ENCODE results near the gene NAALADL2.

Gene NAALADL2

GRCh38 chr3:175672119-175672689 lies 813.1 kb downstream of the NAALADL2 start:
- no peak for DNase-seq (ENCODE audit: low read depth)

GRCh38 chr3:175679568-175679967 lies 820.4 kb downstream of the NAALADL2 start:
- DNase-seq (ENCODE audit: low read depth), result no peak

- DNase-seq (ENCODE audit: low read depth), result no peak
These were observed 833.1 kb downstream of the NAALADL2 start for GRCh38 chr3:175692256-175692655.

- DNase-seq (ENCODE audit: low read depth), result no peak
These were observed 836.1 kb downstream of the NAALADL2 start for GRCh38 chr3:175695251-175695650.

DNA sequence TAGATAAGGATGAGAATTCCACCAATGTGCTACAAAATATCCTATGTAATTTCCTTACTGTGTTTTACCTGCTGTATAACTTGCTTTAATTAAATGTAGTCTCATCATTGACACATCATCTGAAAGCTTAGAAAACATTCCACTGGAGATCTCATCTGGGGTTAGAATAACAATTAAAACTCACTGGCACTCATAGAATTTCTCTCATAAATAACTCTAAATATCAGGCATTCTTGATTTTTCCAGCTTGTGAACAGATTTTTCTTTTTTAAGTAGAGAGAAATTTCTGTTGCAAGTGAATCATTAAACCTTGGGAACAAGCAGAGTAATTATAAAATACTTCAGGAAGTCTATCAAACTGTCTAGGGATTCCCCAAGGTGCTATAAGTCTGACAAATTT lies 843.8 kb downstream of the NAALADL2 start:
- DNase-seq (ENCODE audit: low read depth), result no peak

DNA sequence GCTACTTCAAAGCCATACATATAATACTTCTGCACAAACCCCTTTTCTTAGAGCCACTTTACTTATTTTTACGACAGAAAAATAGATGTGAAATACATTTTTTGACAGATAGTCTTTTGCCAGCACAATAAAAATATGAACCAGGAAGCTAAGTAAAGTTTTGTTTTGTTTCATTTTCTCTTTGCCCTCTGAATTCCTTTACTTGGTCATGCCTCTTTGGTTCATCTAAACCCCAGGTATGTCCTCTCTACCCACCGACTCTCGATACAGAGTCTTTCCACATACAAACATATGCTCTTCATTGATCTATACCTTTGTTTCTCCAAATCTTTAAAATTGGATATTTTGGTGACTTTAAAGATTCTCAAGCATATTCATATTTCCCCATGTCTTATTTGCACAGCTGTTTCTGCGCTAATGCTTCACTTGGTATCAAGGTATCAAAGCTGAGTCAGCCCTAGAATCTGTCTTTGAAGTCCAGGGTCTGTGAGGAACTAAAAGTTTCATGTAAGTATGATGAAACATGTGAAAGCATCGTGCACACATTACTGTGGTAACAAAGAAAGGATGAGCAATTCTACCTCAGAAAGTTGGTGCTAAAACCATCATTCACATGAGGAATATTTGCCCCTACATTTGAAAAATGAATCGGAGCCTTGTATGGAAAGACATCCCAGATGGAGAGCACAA lies 845.4 kb downstream of the NAALADL2 start:
- DNase-seq (ENCODE audit: low read depth), result no peak

DNA sequence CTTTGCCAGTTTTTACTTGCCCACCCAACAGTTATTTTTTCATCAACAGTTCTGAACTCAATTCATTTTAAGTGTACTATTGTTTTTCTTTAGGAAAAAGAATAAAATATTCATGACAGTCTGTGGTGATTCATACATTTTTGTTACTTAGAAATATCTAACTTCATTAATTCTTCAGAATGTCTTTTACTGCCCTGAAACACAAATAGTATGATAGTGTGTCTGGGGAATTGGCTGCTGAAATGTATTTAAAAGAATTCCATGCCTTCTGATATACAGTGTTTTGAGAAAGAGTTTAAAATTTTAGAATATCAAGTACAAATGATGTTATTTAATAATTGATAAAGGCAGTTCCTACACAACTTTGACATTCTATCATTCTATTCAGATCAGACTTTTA lies 854.1 kb downstream of the NAALADL2 start:
- DNase-seq (ENCODE audit: low read depth), result no peak

DNA sequence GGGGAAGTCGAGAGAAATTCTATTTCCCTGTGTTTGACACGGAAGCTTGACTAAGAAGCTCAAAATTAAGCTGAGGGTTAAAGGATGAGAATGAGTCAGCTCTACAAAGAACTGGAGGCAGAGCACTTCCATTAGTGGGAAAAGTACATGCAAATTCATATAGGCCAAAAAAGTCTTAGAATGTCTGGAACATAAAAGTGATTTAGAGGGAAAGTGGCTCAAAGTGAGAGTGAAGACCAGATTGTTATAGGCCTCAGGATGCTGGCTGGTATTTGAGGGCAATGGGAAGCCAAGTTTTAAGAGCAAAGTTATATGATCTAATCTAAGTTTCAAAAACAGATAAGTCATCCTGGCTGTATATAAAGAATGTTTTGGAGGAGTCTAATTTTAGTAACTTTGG lies 857.3 kb downstream of the NAALADL2 start:
- no peak for DNase-seq (ENCODE audit: low read depth)

GRCh38 chr3:175726228-175726627 lies 867.1 kb downstream of the NAALADL2 start:
- no peak for DNase-seq (ENCODE audit: low read depth)

- no peak for DNase-seq (ENCODE audit: low read depth)
These were observed 869.4 kb downstream of the NAALADL2 start for GRCh38 chr3:175728566-175728965.

DNA sequence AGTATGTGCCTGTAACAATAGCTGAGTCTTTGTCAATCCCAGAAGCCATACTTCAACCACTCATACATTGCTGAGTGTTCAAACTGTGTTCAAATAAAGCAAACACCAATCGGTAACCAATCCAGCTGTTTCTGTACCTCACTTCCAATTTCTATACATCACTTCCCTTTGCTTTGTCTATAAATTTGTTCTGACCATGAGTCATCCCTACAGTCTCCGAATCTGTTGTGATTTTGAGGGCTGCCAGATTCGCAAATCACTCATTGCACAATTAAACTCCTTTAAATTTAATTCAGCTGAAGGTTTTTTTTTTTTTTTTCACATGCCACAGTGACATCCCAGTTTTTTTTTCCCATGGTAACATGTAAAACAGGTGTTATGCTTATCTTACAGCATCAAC lies 870.3 kb downstream of the NAALADL2 start:
- no peak for DNase-seq (ENCODE audit: low read depth)

DNA sequence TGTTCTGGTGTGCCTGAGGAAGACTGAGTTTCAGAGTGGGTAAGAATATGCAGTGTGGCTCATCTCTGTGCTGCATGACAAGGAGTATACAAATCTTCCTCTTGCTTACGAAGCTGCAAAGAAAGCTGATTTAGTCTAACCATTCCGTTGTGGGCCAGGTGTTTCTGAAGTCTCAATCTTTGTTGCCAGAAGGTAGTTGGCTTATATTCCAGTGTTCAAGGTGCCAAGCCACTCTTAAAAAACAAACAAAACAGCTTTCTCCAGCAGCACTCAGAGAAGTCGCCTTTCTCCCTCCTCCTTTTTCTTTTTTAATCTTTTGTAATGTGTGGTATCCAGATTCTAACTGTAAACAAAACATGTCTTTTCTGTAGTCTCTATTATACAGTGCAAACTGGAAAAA lies 872.4 kb downstream of the NAALADL2 start:
- DNase-seq (ENCODE audit: low read depth), result no peak

- no peak for DNase-seq (ENCODE audit: low read depth)
These were observed 872.9 kb downstream of the NAALADL2 start for GRCh38 chr3:175732017-175732416.

DNA sequence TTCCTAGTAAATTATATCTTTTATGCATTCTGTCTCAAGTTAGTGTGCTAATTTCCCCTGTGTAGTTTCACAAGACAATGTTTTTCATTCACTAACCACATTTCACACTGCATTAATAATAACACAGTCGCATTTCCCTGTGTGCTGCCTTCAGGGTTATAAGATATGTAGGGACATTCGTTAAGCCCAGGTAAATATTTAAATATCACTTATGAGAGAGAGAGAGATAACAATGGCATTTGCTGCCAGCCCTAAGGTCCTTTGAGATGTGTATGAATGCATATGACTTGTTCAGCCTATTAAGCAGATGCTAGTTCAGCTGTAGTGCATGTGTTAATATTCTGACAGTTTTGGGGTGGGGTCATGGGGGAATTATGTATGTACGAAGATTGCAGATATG lies 876.7 kb downstream of the NAALADL2 start:
- no peak for DNase-seq (ENCODE audit: low read depth)

DNA sequence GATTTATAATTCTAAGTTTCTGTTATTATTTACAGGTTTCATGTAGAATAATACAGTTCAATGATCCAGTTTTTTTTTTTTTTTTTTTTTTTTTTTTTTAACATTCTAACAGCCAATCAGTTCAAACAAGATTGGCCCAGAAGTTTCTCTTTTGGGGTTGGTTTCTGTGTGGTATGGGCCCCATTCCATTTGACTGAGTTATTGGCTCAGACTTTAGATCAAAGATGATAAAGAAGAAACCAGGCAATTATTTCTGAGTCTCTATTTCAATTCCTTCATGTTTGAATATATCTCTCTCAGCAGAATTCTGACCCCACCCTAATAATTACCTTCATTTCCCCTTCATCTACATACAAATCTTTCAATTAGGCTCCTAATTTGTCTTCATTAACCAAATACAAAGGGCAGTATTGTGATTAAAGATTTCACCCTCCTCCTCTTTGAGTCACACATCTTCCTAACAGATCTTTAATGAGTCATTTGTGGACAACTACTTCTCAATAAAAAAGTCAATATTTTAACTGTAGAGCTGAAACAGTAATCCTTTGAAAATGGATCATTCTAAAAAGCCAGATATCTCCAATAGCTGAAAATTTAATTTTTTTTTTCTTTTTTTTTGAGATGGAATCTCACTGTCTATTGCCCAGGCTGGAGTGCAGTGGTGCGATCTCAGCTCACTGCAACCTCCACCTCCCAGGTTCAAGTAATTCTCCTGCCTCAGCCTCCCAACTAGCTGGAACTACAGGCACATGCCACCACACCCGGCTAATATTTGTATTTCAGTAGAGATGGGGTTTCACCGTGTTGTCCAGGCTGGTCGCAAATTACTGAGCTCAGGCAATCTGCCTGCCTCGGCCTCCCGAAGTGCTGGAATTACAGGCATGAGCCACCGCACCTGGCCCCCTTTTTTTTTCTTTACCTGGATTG lies 878.8 kb downstream of the NAALADL2 start:
- DNase-seq (ENCODE audit: low read depth), result no peak

DNA sequence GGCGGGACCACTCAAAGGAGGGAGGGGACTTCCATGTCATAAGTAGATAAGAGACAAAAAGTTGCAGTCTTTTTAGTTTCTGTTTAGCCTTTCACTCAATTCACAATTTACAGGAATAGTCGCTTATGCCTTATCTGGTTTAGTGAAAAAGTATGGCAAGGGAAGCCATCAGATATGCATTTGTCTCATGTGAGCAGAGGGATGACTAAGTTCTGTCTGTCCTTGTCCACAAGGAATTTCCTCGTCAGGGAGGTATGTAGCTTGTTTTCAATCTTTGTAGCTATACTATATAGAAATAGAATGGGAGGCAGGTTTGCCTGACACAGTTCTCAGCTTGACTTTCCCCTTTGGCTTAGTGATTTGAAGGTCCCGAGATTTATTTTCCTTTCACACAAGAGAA lies 882.8 kb downstream of the NAALADL2 start:
- DNase-seq (ENCODE audit: low read depth), result no peak

GRCh38 chr3:175743733-175744400 lies 884.7 kb downstream of the NAALADL2 start:
- DNase-seq (ENCODE audit: low read depth), result no peak

DNA sequence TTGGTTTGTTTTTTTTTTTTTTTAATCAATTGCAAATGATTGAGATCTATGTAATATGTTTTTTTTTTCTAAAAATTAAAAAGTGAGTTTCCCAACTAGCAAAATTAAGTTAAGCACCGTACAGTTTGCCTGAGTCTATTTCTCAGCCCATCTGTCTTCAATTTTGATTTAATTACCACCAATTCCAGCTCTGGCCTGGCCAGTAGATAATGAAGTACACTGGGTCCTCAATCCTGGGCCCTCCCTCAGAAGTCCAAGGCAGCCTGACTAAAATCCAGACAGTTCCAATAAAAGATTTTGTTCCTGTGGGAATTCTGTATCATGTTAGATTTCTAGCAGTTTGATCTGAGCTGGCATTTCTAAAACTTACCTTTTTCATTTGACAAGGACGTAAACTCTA lies 887.2 kb downstream of the NAALADL2 start:
- DNase-seq (ENCODE audit: low read depth), result no peak

- no peak for DNase-seq (ENCODE audit: low read depth)
These were observed 889.1 kb downstream of the NAALADL2 start for GRCh38 chr3:175748087-175748730.

GRCh38 chr3:175749981-175750380 lies 890.8 kb downstream of the NAALADL2 start:
- DNase-seq (ENCODE audit: low read depth), result no peak

- no peak for DNase-seq (ENCODE audit: low read depth)
These were observed 892.0 kb downstream of the NAALADL2 start for GRCh38 chr3:175751089-175751488.

DNA sequence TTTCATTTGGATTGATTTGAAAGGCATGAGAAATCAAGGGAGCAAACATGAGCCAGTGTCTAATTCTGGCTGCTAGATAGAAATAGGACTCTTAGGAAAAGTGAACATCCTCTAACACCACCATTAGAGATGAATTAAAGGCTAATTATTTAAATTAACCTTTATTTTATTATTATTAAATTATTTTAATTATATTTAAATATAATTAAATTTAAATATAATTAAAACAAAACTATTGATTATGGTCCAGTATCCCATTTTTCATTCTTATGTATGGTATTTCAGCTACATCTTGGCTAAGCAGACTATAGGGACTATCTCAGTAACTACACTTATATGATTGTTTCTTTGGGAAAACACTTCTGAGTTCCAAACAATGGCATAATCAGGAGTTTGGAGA lies 904.8 kb downstream of the NAALADL2 start:
- DNase-seq (ENCODE audit: low read depth), result no peak

Data from stimulated activated CD8-positive, alpha-beta memory T cell treated with anti-CD3 and anti-CD28 coated beads, Interleukin-15, amount 100 ng/mL, for 1 hour (primary cell).